LHCN-M2 (cell line): ENCODE data around the gene C19orf25. TPM values are rescaled to one million over a fixed set of nuclear protein-coding genes. Genes with fewer than 3 reads are reported as not detected.
A peak's percentile ranks its signal among the peaks of the same experiment; 100 is the strongest.
"Not testable (repeated sequence)": the region's sequence is repeated elsewhere in the genome, so short reads cannot be mapped to it uniquely, and the experiment has no call there.

Source experiments
- DNase-seq: peaks from one replicate; pipeline ENCODE4 v3.0.0-alpha.2; 2012; ENCODE audit warnings: low read depth
- total RNA-seq: library from RNA; depleted of rRNA; stranded (reverse); fragments of >200 nt; gene quantifications from 2 replicates; pipeline ENCODE4 v1.2.3, GENCODE V29; 2014

Gene C19orf25
- total RNA-seq, 1 experiment from 2014 or later: 49.5 TPM

- DNase-seq: no peak
These were observed 33.9 kb upstream of the C19orf25 start, which contains the start of gene ADAMTSL5 for GRCh38 chr19:1512671-1513498. Gene ADAMTSL5, minus strand, starts transcription at chr19:1513019. Its CDS starts 2,076 bp downstream, at chr19:1510943.

- DNase-seq: no peak
These were observed 32.6 kb upstream of the C19orf25 start for GRCh38 chr19:1511318-1512317.

GRCh38 chr19:1510807-1511206 lies 31.8 kb upstream of the C19orf25 start:
- DNase-seq: no peak

- no peak for DNase-seq
These were observed 31.4 kb upstream of the C19orf25 start for GRCh38 chr19:1510442-1510806.

GRCh38 chr19:1509602-1510441 lies 30.8 kb upstream of the C19orf25 start:
- no peak for DNase-seq

- no peak for DNase-seq
These were observed 29.5 kb upstream of the C19orf25 start for GRCh38 chr19:1508507-1508856.

GRCh38 chr19:1507763-1508506 lies 28.9 kb upstream of the C19orf25 start:
- DNase-seq: peak; percentile 68

GRCh38 chr19:1507192-1507660 lies 28.2 kb upstream of the C19orf25 start:
- no peak for DNase-seq

GRCh38 chr19:1505991-1506881 lies 27.2 kb upstream of the C19orf25 start:
- no peak for DNase-seq

GRCh38 chr19:1505012-1505411 lies 26.0 kb upstream of the C19orf25 start:
- DNase-seq: no peak

GRCh38 chr19:1503925-1504773 lies 25.1 kb upstream of the C19orf25 start:
- DNase-seq: no peak

- peak; percentile 8 for DNase-seq
These were observed 24.3 kb upstream of the C19orf25 start for GRCh38 chr19:1503089-1503924.

GRCh38 chr19:1502433-1503088 lies 23.5 kb upstream of the C19orf25 start:
- DNase-seq: no peak

GRCh38 chr19:1501200-1501595 lies 22.2 kb upstream of the C19orf25 start:
- DNase-seq: no peak

- not testable (repeated sequence) for DNase-seq
These were observed 20.2 kb upstream of the C19orf25 start for GRCh38 chr19:1499231-1499630.

GRCh38 chr19:1497578-1498235 lies 18.7 kb upstream of the C19orf25 start:
- no peak for DNase-seq
